PFSK-1 (cell line): Measurements from ENCODE around the gene TRIM50.

ENCODE experiments used
- FOXP2 ChIP-seq: optimal IDR thresholded peaks from 2 replicates; pipeline ENCODE3; 2011; ENCODE audit warnings: borderline replicate concordance, control low read depth, inconsistent platforms; ENCODE audit not compliant: insufficient read depth; ENCODE audit errors: extremely low read length, extremely low read depth
- POLR2AphosphoS5 ChIP-seq: IDR thresholded peaks from 2 replicates; pipeline ENCODE4 v1.6.1; 2012; ENCODE audit warnings: low read depth, mild to moderate bottlenecking, control low read depth, low read length, moderate library complexity
- REST ChIP-seq, 2 experiments: IDR thresholded peaks; 2 replicates each; pipeline versions ENCODE4 v1.6.1 to v1.8.0; 2011 to 2012; ENCODE audit warnings: low read depth in 2 of 2, low read length in 2 of 2, control low read depth in 1 of 2, inconsistent platforms in 1 of 2, mild to moderate bottlenecking in 1 of 2, moderate library complexity in 1 of 2; ENCODE audit not compliant: insufficient read depth in 1 of 2
- SIN3A ChIP-seq: IDR thresholded peaks from 2 replicates; pipeline ENCODE4 v1.6.1; 2012; ENCODE audit warnings: mild to moderate bottlenecking, low read length, moderate library complexity, borderline replicate concordance; ENCODE audit not compliant: insufficient read depth
- TAF1 ChIP-seq: IDR thresholded peaks from 2 replicates; pipeline ENCODE4 v1.6.1; 2012; ENCODE audit warnings: low read length, control low read depth, borderline replicate concordance; ENCODE audit not compliant: insufficient read depth

Gene TRIM50

GRCh38 chr7:73353243-73353642, 25.4 kb upstream of the TRIM50 start:
- no peak for TF ChIP-seq REST (IDR thresholded peaks at IDR 0.05; ENCODE audit: insufficient read depth in 1 of 2, low read depth in 2 of 2, low read length in 2 of 2)

- TF ChIP-seq REST (IDR thresholded peaks at IDR 0.05; ENCODE audit: insufficient read depth in 1 of 2, low read depth in 2 of 2, low read length in 2 of 2) (no peak), TAF1 (no peak), SIN3A (no peak), FOXP2 (no peak), POLR2AphosphoS5 (no peak)
Measured at GRCh38 chr7:73352784-73353183, 24.9 kb upstream of the TRIM50 start.

GRCh38 chr7:73351447-73352167, 23.7 kb upstream of the TRIM50 start:
- no peak for TF ChIP-seq SIN3A

GRCh38 chr7:73350306-73351068, 22.6 kb upstream of the TRIM50 start:
- no peak for TF ChIP-seq SIN3A
- no peak for TF ChIP-seq POLR2AphosphoS5
- no peak for TF ChIP-seq TAF1
- no peak for TF ChIP-seq REST (IDR thresholded peaks at IDR 0.05; ENCODE audit: insufficient read depth in 1 of 2, low read depth in 2 of 2, low read length in 2 of 2)
- no peak for TF ChIP-seq FOXP2

GRCh38 chr7:73349763-73350162, 21.9 kb upstream of the TRIM50 start:
- no peak for TF ChIP-seq POLR2AphosphoS5
- TF ChIP-seq REST (IDR thresholded peaks at IDR 0.05; ENCODE audit: insufficient read depth in 1 of 2, low read depth in 2 of 2, low read length in 2 of 2), result no peak
- TF ChIP-seq FOXP2, result no peak
- no peak for TF ChIP-seq TAF1
- TF ChIP-seq SIN3A, result no peak
